Measurements from ENCODE around the gene KCTD16. TPM values are rescaled to one million over a fixed set of nuclear protein-coding genes. Genes with fewer than 3 reads are reported as not detected.

The KCTD16 gene
- total and polyA plus RNA-seq, 8 donors, result 0.18 to 0.73 (median 0.35) TPM

GRCh38 chr5:144403817-144404420 lies 233.2 kb downstream of the KCTD16 start:
- H3K4me1 ChIP-seq, result no peaks in the 10 kb centered on the region
- intact Hi-C loops (cut with DNase I), result no loop called here
- H3K36me3 ChIP-seq, result no peaks in the 10 kb centered on the region
- no peak overlapping the region for H3K27ac ChIP-seq
- H3K4me3 ChIP-seq, result no peak overlapping the region
- no peaks in the 10 kb centered on the region for H3K27me3 ChIP-seq
- no peaks in the 10 kb centered on the region for H3K9me3 ChIP-seq
- ATAC-seq, result no peak
- no peak for DNase-seq
- TF ChIP-seq, protein P1, sequence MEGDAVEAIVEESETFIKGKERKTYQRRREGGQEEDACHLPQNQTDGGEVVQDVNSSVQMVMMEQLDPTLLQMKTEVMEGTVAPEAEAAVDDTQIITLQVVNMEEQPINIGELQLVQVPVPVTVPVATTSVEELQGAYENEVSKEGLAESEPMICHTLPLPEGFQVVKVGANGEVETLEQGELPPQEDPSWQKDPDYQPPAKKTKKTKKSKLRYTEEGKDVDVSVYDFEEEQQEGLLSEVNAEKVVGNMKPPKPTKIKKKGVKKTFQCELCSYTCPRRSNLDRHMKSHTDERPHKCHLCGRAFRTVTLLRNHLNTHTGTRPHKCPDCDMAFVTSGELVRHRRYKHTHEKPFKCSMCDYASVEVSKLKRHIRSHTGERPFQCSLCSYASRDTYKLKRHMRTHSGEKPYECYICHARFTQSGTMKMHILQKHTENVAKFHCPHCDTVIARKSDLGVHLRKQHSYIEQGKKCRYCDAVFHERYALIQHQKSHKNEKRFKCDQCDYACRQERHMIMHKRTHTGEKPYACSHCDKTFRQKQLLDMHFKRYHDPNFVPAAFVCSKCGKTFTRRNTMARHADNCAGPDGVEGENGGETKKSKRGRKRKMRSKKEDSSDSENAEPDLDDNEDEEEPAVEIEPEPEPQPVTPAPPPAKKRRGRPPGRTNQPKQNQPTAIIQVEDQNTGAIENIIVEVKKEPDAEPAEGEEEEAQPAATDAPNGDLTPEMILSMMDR (IDR thresholded peaks at IDR 0.05), result no peak

DNA sequence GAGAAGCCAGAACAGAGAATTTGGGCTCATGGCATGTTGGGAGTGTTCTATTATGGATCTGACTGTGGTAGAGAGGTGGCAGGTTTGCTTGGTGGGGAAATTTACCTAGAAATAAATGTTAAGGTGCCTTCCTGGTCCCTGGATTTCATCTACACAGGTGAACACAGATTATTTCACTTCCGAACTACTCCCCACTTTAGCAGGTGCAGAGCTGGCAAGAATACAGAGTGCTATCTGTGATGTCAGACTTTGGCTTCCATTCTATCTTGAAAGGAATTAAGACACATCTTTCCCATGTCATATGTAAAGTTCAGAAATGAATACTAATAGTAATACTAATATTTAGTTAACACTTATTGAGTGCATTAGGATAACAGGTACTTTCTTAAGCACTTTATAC lies 234.0 kb downstream of the KCTD16 start:
- intact Hi-C loops (cut with DNase I), result no loop called here
- H3K4me3 ChIP-seq, result no peak overlapping the region
- ATAC-seq (no peak), DNase-seq (no peak)
- no peaks in the 10 kb centered on the region for H3K9me3 ChIP-seq
- H3K36me3 ChIP-seq, result no peaks in the 10 kb centered on the region
- no peak overlapping the region for H3K27ac ChIP-seq
- H3K27me3 ChIP-seq, result no peaks in the 10 kb centered on the region
- TF ChIP-seq, protein P1 (IDR thresholded peaks at IDR 0.05), result no peak
- no peaks in the 10 kb centered on the region for H3K4me1 ChIP-seq

DNA sequence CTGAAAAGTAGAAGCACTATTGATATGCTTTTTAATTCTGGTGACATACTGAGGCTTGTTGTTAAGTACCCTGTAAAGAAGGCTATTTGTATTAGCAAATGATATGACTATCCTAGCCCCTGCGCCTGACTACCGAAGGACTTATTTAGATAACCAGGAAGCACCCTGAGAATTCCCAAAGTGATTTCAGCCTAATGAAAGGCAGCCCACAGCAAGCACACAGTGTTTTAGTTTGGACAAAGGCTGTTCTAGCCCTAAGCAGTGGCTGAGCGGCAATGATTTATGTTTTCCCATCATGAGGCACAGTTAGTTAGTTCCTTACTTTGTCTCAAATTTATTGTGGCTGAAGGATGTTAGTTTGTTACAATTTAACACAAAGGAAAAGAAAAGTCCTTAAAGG lies 235.3 kb downstream of the KCTD16 start:
- no peak for DNase-seq
- no peak for ATAC-seq

DNA sequence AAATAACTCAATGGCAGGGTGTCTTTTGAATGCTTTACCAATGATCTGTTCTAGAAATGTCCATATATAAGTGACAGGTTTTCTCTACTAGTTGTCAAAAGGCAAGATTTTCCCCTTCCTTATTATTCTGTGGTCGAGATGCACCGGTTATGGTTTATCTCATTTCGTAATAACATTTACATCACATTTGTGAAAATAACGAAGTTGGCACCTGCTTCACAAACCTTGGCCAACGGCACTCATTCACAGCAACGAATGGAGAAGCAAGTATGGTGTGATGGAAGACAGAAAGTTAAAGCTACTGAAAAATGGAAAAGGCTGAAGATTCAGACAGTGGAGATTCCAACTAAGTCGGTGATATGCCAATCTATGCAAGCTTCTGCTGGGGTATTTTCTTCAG lies 235.8 kb downstream of the KCTD16 start:
- no peaks in the 10 kb centered on the region for H3K4me1 ChIP-seq
- no peak overlapping the region for H3K27ac ChIP-seq
- DNase-seq (no peak), ATAC-seq (no peak)
- no peak overlapping the region for H3K4me3 ChIP-seq
- no peaks in the 10 kb centered on the region for H3K9me3 ChIP-seq
- TF ChIP-seq, protein P1 (IDR thresholded peaks at IDR 0.05), result no peak
- intact Hi-C loops (cut with DNase I), result no loop called here
- no peaks in the 10 kb centered on the region for H3K27me3 ChIP-seq
- no peaks in the 10 kb centered on the region for H3K36me3 ChIP-seq

More for the DNA sequence above, 235.3 kb downstream of the KCTD16 start:
- no peak overlapping the region for H3K27ac ChIP-seq
- TF ChIP-seq, protein P1 (IDR thresholded peaks at IDR 0.05), result no peak
- no peaks in the 10 kb centered on the region for H3K27me3 ChIP-seq
- H3K36me3 ChIP-seq, result no peaks in the 10 kb centered on the region
- H3K4me1 ChIP-seq, result no peaks in the 10 kb centered on the region
- no peaks in the 10 kb centered on the region for H3K9me3 ChIP-seq
- intact Hi-C loops (cut with DNase I), result no loop called here
- H3K4me3 ChIP-seq, result no peak overlapping the region

- TF ChIP-seq, protein P1 (IDR thresholded peaks at IDR 0.05), result no peak
- Histone ChIP-seq H3K4me3 (no peak overlapping the region), H3K27ac (no peak overlapping the region), H3K27me3 (no peaks in the 10 kb centered on the region), H3K9me3 (no peaks in the 10 kb centered on the region), H3K4me1 (no peaks in the 10 kb centered on the region), H3K36me3 (no peaks in the 10 kb centered on the region)
- DNase-seq, result no peak
- intact Hi-C loops (cut with DNase I), result no loop called here
- ATAC-seq, result no peak
These were observed 243.7 kb downstream of the KCTD16 start for GRCh38 chr5:144414202-144415029.
